ENCODE data around the gene DRD4. TPM values are rescaled to one million over a fixed set of nuclear protein-coding genes. Genes with fewer than 3 reads are reported as not detected.

The DRD4 gene
- total RNA-seq, 1 donor from 2014 or later = 0.33 TPM

DNA sequence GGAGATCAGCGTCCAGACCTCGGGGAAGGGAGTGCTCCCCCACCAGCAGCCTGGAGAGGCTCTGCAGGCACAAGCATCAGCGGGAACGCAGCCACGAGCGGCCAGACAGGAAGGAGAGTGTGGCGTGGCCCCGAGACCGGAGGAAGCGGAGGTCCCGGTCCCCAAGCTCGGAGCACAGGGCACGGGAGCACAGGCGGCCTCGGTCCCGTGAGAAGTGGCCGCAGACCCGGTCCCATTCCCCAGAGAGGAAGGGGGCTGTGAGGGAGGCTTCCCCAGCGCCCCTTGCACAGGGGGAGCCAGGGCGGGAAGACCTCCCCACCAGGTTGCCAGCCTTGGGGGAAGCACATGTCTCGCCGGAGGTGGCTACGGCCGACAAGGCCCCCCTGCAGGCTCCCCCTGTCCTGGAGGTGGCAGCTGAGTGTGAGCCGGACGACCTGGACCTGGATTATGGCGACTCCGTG, 28.2 kb upstream of the DRD4 start:
- Mint-ChIP-seq H3K36me3 (ENCODE audit: low read depth, unreplicated experiment) (peaks cover 21% of the 10 kb centered on the region), H3K27ac (ENCODE audit: unreplicated experiment) (no peak overlapping the region), H3K9me3 (ENCODE audit: unreplicated experiment) (no peaks in the 10 kb centered on the region), H3K27me3 (ENCODE audit: unreplicated experiment) (peaks cover 13% of the 10 kb centered on the region), H3K4me1 (ENCODE audit: unreplicated experiment) (peaks cover 3% of the 10 kb centered on the region), H3K4me3 (ENCODE audit: unreplicated experiment) (no peak overlapping the region)
- no peak for DNase-seq (ENCODE audit: low spot score)
- TF ChIP-seq, protein P1, sequence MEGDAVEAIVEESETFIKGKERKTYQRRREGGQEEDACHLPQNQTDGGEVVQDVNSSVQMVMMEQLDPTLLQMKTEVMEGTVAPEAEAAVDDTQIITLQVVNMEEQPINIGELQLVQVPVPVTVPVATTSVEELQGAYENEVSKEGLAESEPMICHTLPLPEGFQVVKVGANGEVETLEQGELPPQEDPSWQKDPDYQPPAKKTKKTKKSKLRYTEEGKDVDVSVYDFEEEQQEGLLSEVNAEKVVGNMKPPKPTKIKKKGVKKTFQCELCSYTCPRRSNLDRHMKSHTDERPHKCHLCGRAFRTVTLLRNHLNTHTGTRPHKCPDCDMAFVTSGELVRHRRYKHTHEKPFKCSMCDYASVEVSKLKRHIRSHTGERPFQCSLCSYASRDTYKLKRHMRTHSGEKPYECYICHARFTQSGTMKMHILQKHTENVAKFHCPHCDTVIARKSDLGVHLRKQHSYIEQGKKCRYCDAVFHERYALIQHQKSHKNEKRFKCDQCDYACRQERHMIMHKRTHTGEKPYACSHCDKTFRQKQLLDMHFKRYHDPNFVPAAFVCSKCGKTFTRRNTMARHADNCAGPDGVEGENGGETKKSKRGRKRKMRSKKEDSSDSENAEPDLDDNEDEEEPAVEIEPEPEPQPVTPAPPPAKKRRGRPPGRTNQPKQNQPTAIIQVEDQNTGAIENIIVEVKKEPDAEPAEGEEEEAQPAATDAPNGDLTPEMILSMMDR (IDR thresholded peaks at IDR 0.05; ENCODE audit: unreplicated experiment) = no peak

DNA sequence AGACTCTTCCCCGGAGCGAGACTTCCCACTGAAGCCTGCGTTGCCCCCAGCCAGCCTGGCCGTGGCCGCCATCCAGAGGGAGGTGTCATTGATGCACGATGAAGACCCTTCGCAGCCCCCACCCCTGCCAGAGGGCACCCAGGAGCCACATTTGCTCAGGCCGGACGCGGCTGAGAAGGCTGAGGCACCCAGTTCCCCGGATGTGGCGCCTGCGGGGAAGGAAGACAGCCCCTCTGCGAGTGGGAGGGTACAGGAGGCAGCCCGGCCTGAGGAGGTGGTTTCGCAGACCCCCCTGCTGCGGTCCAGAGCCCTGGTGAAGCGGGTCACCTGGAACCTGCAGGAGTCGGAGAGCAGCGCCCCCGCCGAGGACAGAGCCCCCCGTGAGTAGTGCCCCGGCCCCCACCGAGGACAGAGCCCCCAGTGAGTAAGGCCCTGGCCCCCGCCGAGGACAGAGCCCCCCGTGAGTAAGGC, 27.7 kb upstream of the DRD4 start:
- no peak overlapping the region for H3K27ac Mint-ChIP-seq (ENCODE audit: unreplicated experiment)
- DNase-seq (ENCODE audit: low spot score) = no peak
- peaks cover 16% of the 10 kb centered on the region for H3K36me3 Mint-ChIP-seq (ENCODE audit: low read depth, unreplicated experiment)
- peaks cover 3% of the 10 kb centered on the region for H3K4me1 Mint-ChIP-seq (ENCODE audit: unreplicated experiment)
- no peak overlapping the region for H3K4me3 Mint-ChIP-seq (ENCODE audit: unreplicated experiment)
- H3K9me3 Mint-ChIP-seq (ENCODE audit: unreplicated experiment) = no peaks in the 10 kb centered on the region
- TF ChIP-seq, protein P1 (IDR thresholded peaks at IDR 0.05; ENCODE audit: unreplicated experiment) = no peak
- H3K27me3 Mint-ChIP-seq (ENCODE audit: unreplicated experiment) = peaks cover 17% of the 10 kb centered on the region

DNA sequence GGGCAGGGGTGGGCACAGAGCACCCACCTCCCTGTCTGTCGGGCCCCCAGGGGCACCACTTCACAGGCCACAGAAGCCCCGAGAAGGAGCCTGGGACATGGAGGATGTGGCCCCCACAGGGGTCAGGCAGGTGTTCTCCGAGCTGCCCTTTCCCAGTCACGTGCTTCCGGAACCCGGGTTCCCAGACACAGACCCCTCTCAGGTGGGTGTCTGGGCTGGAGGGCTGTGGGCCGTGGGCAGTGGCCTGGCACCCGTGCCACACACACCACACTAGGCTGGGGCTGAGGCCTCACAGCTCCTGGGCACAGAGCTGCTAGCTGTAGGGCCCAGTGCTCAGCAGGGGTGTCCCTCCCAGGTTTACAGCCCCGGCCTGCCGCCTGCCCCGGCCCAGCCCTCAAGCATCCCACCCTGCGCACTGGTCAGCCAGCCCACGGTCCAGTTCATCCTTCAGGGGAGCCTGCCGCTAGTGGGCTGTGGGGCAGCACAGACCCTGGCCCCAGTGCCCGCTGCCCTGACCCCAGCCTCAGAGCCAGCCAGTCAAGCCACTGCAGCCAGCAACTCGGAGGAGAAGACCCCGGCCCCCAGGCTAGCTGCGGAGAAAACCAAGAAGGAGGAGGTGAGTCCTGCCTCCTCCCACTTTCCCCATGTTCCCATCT, 26.8 kb upstream of the DRD4 start:
- TF ChIP-seq, protein P1 (IDR thresholded peaks at IDR 0.05; ENCODE audit: unreplicated experiment) = no peak
- H3K27ac Mint-ChIP-seq (ENCODE audit: unreplicated experiment) = no peak overlapping the region

DNA sequence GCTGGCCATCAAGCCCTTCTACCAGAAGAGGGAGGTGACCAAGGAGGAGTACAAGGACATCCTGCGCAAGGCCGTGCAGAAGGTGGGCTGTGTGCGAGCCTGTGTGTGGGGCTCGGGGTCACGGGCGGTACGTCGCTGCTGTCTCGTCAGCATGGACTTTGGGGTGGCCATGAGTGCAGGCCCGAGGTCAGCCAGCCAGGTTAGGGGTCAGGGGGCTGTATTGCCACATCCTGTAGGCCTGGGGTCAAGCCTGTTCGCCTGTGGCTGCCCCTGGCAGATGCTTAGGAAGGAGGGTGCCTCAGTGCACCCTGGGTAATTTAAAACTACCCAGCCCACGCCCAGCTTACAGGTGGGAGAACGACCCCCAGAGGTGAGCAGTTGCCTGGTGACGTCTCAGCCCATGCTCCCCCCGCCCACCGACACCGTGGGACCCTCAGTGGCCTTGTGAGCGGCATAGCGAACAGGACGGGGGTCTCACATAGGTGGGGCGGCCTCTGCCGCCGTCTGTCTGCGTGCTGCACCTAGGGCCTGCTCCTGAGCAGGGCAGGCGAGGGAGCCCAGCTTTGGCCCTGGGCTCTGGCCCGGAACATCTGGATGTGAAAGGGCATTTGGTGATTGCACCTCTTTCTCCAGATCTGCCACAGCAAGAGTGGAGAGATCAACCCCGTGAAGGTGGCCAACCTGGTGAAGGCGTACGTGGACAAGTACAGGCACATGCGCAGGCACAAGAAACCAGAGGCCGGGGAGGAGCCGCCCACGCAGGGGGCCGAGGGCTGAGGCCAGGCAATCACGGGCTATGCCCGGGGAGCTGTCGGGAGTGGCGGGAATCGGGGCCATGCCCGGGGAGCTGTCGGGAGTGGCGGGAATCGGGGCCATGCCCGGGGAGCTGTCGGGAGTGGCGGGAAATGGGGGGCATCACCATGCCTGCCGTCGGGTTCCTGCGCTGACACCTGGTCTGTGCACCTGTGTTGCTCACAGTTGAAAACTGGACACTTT, 25.8 kb upstream of the DRD4 start:
- TF ChIP-seq, protein P1 (IDR thresholded peaks at IDR 0.05; ENCODE audit: unreplicated experiment) = no peak
- Mint-ChIP-seq H3K36me3 (ENCODE audit: low read depth, unreplicated experiment) (peaks cover 13% of the 10 kb centered on the region), H3K4me3 (ENCODE audit: unreplicated experiment) (no peak overlapping the region), H3K27me3 (ENCODE audit: unreplicated experiment) (peaks cover 20% of the 10 kb centered on the region), H3K4me1 (ENCODE audit: unreplicated experiment) (peaks cover 3% of the 10 kb centered on the region), H3K27ac (ENCODE audit: unreplicated experiment) (no peak overlapping the region), H3K9me3 (ENCODE audit: unreplicated experiment) (no peaks in the 10 kb centered on the region)
- no peak for DNase-seq (ENCODE audit: low spot score)

More for the DNA sequence above, 26.8 kb upstream of the DRD4 start:
- Mint-ChIP-seq H3K9me3 (ENCODE audit: unreplicated experiment) (no peaks in the 10 kb centered on the region), H3K4me1 (ENCODE audit: unreplicated experiment) (peaks cover 3% of the 10 kb centered on the region), H3K4me3 (ENCODE audit: unreplicated experiment) (no peak overlapping the region), H3K27me3 (ENCODE audit: unreplicated experiment) (peaks cover 20% of the 10 kb centered on the region), H3K36me3 (ENCODE audit: low read depth, unreplicated experiment) (peaks cover 13% of the 10 kb centered on the region)
- no peak for DNase-seq (ENCODE audit: low spot score)

Data from endothelial cell (in vitro differentiated cells).